PC-9 (cell line): ENCODE measurements around the gene GOLGA3.

ENCODE experiments used
- CTCF ChIP-seq: fragments of 200-600 bp; sonication (generic); conservative IDR thresholded peaks from 2 replicates; pipeline ENCODE4 v1.6.1; 2017; ENCODE audit warnings: mixed run types, antibody characterized with exemption, mild to moderate bottlenecking, moderate library complexity
- EZH2 ChIP-seq: fragments of 200-600 bp; sonication (generic); IDR thresholded peaks from 2 replicates; pipeline ENCODE4 v1.8.0; 2017; ENCODE audit warnings: antibody characterized with exemption, low read depth

GRCh38 chr12:132872073-132872855, 43.6 kb upstream of the GOLGA3 start:
- TF ChIP-seq CTCF: no peak
- TF ChIP-seq EZH2: no peak
